ENCODE results near the gene BCHE. TPM values are rescaled to one million over a fixed set of nuclear protein-coding genes. Genes with fewer than 3 reads are reported as not detected.

BCHE gene
- total RNA-seq, 2 donors from 2014 or later = 1.6 to 5.4 TPM

GRCh38 chr3:165786013-165786412, 51.2 kb downstream of the BCHE start:
- TF ChIP-seq CTCF (IDR thresholded peaks at IDR 0.05) = no peak
- H3K4me1 ChIP-seq = no peaks in the 10 kb centered on the region
- no peak overlapping the region for H3K4me3 ChIP-seq
- H3K27ac ChIP-seq = no peak overlapping the region
- intact Hi-C loops (cut with DNase I) = no loop called here
- DNase-seq = no peak
- H3K9me3 ChIP-seq = no peaks in the 10 kb centered on the region
- no peak overlapping the region for H3K9ac ChIP-seq (ENCODE audit: low read depth in 2 of 2, low read length in 2 of 2)
- no peaks in the 10 kb centered on the region for H3K27me3 ChIP-seq
- H3K36me3 ChIP-seq = no peaks in the 10 kb centered on the region

GRCh38 chr3:165784337-165784736, 52.9 kb downstream of the BCHE start:
- H3K27me3 ChIP-seq = no peaks in the 10 kb centered on the region
- H3K4me3 ChIP-seq = no peak overlapping the region
- DNase-seq = no peak
- H3K27ac ChIP-seq = no peak overlapping the region
- intact Hi-C loops (cut with DNase I) = no loop called here
- no peak for TF ChIP-seq CTCF (IDR thresholded peaks at IDR 0.05)
- H3K9ac ChIP-seq (ENCODE audit: low read depth in 2 of 2, low read length in 2 of 2) = no peak overlapping the region
- H3K9me3 ChIP-seq = no peaks in the 10 kb centered on the region
- no peaks in the 10 kb centered on the region for H3K4me1 ChIP-seq
- no peaks in the 10 kb centered on the region for H3K36me3 ChIP-seq

- Histone ChIP-seq H3K9ac (ENCODE audit: low read depth in 2 of 2, low read length in 2 of 2) (no peak overlapping the region), H3K4me3 (no peak overlapping the region), H3K4me1 (no peaks in the 10 kb centered on the region), H3K27me3 (no peaks in the 10 kb centered on the region), H3K9me3 (no peaks in the 10 kb centered on the region), H3K36me3 (no peaks in the 10 kb centered on the region), H3K27ac (no peak overlapping the region)
- DNase-seq = no peak
- TF ChIP-seq CTCF (IDR thresholded peaks at IDR 0.05) = no peak
- intact Hi-C loops (cut with DNase I) = no loop called here
These were observed 53.8 kb downstream of the BCHE start for GRCh38 chr3:165783383-165783782.

- no peak for DNase-seq
- no peak overlapping the region for H3K27ac ChIP-seq
- H3K36me3 ChIP-seq = no peaks in the 10 kb centered on the region
- no peaks in the 10 kb centered on the region for H3K4me1 ChIP-seq
- H3K9ac ChIP-seq (ENCODE audit: low read depth in 2 of 2, low read length in 2 of 2) = no peak overlapping the region
- no peaks in the 10 kb centered on the region for H3K27me3 ChIP-seq
- intact Hi-C loops (cut with DNase I) = no loop called here
- no peaks in the 10 kb centered on the region for H3K9me3 ChIP-seq
- H3K4me3 ChIP-seq = no peak overlapping the region
- no peak for TF ChIP-seq CTCF (IDR thresholded peaks at IDR 0.05)
These were observed 58.3 kb downstream of the BCHE start for GRCh38 chr3:165778891-165779290.

GRCh38 chr3:165778456-165778855, 58.8 kb downstream of the BCHE start:
- H3K9me3 ChIP-seq = no peaks in the 10 kb centered on the region

More at GRCh38 chr3:165778456-165778855, 58.8 kb downstream of the BCHE start:
- H3K27me3 ChIP-seq = no peaks in the 10 kb centered on the region
- no peak overlapping the region for H3K4me3 ChIP-seq
- DNase-seq = no peak
- H3K36me3 ChIP-seq = no peaks in the 10 kb centered on the region
- intact Hi-C loops (cut with DNase I) = no loop called here
- no peak for TF ChIP-seq CTCF (IDR thresholded peaks at IDR 0.05)
- H3K27ac ChIP-seq = no peak overlapping the region
- H3K4me1 ChIP-seq = no peaks in the 10 kb centered on the region
- no peak overlapping the region for H3K9ac ChIP-seq (ENCODE audit: low read depth in 2 of 2, low read length in 2 of 2)
